ENCODE results near the gene GALNT2.

GALNT2 gene

DNA sequence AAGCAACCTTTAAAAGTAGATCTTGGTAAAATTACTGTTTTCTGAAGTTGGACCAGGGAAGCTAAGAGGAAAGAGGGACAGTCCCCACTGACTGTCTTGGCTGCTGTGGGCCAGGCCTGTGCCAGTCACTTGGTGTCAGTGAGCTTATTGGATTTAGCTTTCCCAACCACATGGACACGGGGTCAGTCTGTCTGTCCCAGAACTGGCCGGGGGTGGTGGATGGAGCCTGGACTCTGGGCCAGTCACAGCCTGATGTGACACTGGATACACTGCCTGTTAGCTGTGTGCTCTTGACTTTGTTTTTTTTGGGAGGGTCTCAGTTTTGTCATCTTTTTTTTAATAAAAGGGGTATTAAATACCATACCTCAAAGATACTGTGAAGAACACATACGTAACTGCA lies 96.7 kb downstream of the GALNT2 start:
- no peak for DNase-seq (ENCODE audit: low spot score)

DNA sequence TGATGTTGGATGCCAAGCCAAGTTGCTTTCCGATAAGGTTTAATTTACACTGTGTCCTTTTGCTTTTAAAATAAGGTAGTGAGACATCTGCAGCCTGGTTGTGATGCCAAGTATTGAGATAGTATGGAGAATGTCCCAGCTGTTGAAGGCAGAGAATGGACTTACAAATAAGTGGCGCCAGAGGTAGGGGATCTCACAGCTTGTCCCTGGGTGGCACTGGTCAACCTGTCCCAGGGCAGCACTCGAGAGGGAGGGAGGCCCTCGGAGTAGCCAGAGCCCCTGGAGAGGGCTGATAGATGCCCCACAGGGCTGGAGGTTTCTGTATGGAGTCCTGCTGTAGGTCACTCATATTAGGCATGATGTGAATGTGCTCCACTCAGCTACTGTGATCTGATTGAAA lies 98.5 kb downstream of the GALNT2 start:
- no peak for DNase-seq (ENCODE audit: low spot score)

DNA sequence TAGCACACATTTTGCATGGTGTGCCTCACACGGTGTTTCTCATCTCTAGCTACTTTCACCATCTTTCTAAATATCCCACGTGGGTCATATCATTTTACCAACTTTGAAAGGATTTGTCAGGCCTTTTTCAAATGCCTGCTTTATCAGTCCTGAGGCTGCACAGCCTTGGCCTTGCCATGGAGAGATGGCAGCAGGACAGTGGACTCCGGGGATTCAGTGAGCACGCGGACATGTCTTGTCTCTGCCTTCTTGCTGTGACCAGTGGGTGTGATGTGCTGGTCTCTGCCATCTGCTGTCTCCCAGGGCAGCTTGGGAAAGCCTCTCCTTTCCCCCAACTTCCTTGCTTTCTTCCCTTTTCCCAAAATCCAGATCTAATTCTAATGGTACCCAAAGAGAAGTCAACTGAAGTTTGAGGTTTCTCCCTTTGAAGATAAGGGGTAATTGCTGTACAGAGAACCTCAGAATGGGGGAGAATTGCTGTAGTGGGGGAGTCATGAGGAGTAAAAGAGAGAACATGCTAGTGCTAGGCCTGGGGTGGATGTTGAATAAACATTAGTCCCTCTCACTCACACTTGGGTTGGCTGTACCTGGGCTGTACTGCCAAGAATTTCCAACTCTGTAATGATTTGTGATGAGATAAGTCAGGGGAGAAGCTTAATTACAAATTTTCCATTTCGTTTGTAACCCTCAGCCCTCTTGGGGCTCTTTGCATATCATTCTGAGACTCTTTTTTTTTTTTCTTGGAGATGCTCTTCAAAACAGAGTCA lies 99.5 kb downstream of the GALNT2 start:
- peak; percentile 23 for DNase-seq (ENCODE audit: low spot score)

DNA sequence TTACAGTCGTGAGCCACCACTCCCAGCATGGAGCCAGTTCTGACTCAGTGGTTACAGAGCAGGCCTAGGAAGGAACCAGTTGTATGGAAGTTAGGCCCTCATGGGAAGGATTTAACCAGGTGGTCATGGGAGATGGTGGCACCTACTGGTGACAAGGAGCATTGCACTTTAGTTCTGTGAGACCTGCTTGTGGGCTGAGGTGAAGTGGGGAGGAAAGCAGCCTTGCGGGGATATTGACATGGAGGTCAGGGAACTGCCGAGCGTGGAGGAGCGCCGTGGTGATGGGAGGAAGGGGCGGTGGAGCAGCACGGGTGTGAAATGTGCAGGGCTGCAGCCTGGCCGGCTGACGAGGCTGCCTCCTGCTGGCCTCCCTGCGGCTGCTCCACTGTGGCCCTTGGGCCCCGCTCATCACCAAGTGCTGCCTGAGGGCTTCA lies 100.4 kb downstream of the GALNT2 start:
- DNase-seq (ENCODE audit: low spot score): peak; percentile 85

DNA sequence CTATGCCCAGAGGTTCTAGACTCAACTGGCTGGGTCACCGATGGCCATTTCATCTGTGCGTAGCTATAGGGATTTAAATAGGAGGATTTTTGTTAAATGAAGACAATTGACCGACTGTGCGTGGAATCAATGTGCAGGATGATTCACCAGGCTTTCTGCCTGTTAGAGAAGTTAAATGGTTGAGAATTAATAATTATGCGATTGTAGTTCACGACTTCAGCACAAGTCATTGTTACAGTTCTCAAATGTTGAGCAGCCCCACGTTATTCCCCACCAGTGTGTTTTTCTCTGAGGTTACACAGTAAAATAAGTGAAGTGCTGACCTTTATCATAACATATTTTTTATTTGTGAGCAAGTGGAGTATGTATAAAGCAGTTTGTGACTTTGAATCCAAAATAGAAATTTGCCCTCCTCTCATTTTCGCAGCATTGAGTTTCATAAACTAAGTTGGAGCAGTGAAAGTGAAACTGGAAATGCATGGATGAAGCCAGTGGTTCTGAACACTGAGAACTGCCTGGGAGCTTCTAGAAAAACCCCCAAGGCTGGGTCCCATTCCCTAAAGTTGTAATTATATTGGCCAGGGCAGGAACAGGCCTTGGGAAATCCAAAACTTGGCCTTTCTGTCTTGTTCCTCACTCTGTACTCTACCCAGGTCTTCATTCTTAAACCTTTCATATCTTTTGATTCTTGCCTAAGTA lies 102.6 kb downstream of the GALNT2 start:
- DNase-seq (ENCODE audit: low spot score): peak; percentile 58

DNA sequence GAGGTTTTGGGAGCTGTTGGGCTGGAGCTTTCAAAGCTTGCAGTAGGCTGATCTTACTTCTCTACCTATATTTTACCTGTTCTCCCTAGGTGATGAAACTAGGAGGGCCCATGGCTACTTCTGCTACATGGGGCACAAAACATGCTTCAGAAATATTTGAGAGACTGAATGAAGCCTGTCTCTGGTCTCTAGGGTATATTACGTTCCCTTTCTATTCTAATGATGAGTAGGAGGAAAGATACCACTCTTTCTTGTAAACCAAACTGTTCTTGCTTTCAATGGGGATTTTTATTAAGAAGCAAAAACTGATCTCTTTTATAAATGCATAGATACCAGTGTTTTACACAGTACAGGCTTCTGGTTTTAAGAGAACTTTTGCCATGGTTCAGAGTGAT lies 103.1 kb downstream of the GALNT2 start:
- DNase-seq (ENCODE audit: low spot score): no peak

DNA sequence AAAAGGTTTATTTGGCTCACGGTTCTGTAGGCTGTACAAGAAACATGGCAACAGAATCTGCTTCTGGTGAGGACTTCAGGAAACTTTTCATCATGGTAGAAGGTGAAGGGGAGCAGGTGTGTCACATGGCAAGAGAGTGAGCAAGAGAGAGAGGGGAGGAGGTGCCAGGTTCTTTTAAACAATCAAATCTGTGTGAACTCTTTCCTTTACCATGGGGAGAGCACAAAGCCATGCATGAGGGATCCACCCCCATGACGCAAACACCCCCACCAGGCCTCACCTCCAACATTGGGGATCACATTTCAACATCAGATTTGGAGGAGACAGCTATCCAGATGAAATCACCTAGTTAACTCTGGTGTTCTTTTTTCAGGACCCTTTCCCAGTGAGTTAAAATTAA lies 103.6 kb downstream of the GALNT2 start:
- DNase-seq (ENCODE audit: low spot score): no peak

DNA sequence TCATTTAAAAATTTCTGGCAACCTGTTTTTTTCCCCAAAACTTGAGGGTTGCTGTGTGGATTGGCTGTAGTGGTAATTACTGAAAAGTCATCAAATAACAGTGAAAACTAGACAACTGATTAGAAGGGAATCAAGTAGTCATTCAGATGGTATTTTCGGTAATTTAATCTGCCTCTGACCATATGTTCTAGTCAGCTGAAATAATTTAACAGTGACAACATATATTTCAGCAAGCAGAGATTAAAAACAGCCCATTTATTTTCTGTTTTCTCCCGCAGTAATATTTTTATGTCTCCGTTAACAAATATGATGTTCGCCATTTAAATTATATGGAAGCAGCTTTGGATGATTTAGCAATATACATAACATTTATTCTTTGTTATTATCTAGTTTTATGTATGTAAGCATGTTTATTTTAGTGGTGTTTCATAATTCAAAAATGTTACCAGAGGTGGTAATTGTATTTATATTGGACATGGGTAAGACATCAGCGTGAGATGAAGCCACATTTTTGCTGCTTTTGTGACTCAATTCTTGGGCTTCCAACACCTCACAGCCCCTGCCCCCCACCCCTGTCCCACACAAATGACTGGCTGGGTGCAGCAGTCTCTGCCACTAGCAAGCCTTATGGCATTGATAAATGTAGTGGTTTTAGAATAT lies 104.4 kb downstream of the GALNT2 start:
- no peak for DNase-seq (ENCODE audit: low spot score)

DNA sequence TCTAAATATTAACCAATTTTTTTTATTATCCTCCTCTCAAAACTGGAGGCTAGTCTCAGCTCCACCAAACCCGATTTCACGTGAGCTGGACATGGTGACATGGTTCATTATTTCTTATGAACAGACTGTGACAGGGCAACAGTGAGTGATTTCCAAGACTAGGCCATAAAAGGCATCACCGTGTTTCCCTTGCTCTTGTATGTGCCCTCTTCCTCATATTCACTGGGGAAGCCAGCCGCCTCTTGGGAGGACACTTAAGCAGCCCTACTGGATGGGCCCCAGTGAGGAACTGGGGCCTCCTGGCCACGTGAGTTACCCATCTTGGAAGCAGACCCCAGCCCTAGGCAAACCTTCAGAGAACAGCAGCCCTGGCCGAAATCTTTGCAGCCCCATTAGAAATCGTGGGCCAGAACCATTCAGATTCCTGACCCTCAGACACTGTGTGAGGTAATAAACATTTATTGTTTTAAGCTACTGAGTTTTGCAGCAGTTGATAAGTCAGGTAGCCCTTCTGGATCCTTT lies 105.0 kb downstream of the GALNT2 start:
- DNase-seq (ENCODE audit: low spot score): no peak

DNA sequence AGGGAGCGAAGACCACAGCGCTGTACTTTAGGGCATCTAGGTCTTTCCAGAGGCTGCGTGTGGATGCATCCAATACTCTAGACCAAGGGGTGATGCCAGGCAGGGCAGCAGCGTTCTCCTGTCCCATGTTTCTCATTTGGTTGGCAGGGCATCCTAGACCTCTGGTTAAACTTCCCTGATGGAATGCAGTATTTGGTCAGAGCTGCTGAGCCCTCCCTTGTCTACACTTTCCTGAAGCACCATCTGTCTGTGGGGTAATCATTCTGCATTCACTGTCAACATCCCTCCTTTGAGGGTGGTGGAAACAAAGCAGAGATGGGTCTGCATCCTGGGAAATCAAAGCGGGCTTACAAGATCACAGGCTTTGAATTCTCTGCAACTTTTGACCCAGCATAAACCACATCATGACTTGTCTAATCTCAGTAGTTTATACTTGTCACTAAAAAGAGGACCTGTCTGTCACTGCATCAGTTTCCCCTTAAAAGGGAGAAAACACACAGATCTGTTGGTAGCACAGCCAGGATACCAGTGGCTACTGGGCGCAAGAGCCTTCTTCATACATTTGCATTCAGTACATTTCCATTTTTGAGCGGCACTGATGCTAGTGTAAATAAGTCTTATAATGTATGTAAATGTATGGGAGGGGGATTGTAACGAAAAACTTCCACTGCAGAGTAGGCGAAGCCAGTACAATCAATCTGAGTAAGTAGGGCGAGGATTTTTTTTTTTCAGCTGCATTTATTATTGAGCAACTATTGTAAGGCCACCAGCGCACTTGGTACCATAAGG lies 106.3 kb downstream of the GALNT2 start:
- DNase-seq (ENCODE audit: low spot score): no peak

DNA sequence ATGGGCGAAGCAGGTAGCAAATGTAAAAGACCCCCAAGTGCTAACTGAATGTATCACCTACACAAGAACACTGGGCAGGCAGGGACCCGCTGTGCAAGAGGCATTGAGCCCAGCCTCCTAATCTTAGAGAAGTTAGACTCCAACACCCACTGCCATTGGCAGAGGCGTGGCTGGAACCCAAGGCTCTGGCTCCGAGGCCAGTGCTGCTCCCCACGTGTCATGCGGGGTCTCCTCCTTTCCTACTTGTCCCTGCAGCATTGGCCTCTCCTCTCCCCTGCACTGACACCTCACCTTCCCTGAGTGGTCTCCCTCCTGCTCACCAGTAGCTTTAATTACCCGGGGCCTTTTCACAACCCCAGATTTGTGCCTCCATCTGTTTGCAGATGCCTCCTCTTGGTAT lies 107.0 kb downstream of the GALNT2 start:
- DNase-seq (ENCODE audit: low spot score): no peak

DNA sequence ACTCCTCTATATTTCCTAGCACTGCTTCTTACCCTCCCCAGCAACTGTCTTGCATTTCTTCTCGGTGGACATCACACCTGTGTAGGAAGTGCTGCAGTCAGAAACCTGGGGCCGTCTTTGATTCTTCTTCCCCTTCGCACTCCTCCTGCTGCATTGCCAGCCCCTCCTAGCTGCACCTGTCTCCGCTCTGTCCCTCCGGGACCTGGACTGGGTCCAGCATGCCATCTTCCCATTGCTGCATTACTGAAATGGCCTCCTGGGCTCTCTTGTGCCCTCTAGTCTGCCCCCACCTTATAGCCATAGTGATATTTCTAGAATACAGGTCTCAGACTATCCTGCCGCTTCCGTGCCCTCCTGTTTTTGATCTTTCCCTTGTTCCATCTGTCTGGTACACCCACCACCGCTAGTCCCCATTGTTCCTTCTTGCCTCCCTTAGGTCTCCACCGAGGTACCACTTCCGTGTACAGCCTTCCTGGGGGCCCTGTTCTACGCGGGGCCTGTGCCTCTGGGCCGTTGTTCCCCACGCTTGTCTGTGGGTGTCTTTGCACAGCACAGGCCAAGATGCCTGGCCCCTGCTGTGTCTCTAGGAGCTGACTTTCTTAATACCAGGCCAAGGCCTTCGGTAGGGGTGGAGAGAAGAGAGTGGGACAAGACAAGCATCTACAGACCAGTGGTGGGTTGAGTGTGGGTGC lies 107.6 kb downstream of the GALNT2 start:
- DNase-seq (ENCODE audit: low spot score): no peak

DNA sequence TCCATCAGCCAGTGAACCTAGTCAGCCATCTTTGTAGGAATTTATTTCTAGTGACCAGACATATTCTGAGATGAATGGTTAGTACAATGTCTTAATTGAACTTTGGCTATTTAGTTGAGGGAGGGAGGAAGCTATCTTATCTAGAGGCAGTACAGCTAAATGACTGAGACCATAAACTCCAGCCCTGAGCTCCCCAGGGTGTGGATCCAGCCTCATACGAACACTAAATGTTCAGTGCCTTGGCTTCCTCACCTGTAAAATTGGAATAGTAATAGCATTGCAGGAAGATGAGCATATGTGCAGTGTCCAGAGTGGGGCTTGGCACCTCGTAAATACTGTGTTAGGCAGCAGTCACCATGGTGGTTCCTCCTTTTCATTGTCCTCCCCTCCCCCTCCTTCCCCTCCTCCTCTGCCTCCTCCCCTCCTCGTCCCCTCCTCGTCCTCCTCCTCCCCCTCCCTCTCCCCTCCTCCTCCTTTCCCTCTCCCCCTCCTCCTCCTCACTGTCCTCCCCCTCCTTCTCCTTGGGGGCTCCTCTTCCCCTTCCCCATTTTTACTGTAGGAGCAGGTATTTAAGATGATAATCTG lies 108.2 kb downstream of the GALNT2 start:
- peak; percentile 17 for DNase-seq (ENCODE audit: low spot score)

DNA sequence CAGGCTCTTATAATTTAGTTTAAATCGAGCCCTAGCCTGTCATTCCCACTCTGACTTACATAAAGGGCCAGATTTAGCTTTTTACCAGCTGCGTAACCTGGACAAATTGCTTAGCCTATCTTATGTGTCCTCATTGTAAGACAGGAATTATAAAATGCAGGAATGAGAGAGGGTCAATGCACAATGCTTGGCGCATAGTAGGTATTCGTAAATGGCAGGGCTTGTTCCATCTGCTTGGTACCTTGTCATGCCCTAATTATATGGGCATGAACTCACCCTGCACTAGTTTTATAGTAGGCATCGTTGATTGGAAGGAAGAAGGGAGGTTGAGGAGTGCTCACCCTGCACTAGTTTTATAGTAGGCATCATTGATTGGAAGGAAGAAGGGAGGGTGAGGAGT lies 108.8 kb downstream of the GALNT2 start:
- no peak for DNase-seq (ENCODE audit: low spot score)

DNA sequence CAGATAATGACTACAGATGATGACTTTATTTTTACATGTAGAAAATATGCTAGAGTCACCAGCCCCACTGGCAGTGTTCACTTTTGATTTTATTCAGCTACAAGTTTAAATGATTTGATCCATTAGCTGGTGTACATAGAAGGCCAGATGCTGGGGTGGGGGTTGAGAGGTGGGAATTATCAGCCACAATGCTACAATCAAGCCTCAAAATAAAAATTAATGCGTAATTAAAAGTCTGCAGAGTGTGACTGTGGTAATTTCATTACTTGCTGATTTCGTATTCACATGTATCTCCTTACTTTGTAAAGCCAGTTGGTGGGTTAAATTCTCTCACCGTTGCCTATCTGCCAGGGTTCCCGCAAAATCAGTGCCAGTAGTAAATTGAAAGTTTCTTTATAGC lies 109.3 kb downstream of the GALNT2 start:
- no peak for DNase-seq (ENCODE audit: low spot score)

DNA sequence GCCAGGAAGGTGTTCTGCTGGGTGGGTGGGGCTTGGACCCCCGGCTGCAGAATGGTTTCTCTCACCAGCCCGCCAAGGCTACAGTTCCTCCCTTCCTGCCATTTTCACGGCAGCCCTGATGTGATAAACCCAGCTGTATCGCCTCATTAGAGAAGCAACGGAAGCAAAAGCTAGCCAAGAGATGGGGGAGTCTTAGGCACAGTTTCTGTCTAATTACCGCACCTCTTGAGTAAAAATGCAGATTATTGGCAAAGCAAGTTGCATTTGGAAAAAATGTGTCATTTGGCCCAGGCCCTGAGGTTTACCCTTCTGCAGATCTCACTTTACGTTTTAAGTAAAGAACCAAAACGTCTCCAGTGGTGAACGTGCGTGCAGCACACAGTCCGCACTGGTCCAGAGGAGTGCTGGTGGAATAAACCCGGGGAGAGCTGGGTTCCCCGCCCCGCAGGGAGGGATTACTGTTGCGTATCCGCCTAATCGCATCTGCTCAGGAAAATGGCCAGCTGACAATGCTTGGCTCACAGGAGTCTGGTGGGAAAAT lies 109.9 kb downstream of the GALNT2 start:
- no peak for DNase-seq (ENCODE audit: low spot score)

DNA sequence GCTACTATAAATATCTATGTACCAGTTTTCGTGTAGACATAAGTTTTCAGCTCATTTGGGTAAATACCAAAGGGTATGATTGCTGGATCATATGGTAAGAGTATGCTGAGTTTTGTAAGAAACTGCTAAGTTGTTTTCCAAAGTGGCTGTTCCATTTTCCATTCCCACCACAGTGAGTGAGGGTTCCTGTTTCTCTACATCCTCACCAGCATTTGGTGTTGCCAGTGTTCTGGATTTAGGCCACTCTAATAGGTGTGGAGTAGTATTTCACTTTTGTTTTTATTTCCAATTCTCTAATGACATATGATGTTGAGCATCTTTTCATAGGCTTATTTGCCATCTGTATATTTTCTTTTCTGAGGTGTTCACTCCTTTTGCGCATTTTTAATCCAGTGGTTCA lies 112.2 kb downstream of the GALNT2 start:
- no peak for DNase-seq (ENCODE audit: low spot score)

DNA sequence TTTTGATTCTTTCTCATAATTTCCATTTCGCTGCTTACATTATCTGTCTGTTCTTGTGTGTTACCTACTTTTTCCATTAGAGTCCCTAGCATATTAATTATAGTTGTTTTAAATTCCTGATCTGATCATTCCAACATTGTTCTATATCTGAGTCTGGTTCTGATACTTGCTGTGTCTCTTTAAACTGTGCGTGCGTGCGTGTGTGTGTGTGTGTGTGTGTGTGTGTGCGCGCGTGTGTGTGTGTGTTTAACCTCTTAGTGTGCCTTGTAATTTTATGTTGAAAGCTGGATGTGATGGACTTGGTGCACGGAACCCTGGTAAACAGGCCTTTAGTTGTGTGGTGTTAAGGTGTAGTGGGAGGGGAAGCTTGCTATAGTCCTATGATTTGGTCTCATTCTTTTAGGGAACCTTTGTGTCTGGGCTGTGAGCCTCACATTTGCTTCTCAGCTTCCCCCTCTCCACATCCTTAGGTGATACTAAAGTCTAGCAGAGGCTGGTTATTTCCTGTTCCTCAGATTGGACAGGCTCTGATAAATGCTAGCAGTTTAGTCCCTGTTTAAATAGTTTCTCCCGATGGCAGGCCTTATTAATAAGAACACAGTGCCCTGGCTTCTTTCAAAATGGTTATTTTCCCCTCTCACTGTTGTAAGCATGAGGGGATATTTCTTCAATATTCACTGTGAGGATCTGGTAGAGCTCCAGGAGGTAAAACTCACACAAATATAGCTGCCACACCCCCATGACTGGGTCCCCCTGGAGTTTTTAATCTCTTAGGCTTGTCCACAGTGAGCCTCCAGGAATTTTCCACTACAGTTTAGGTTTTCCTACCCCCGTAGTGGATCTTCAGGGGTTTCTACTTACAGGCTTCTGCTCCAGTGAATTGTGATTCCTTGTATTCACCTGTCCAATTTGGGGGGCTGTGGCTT lies 118.3 kb downstream of the GALNT2 start:
- no peak for DNase-seq (ENCODE audit: low spot score)

DNA sequence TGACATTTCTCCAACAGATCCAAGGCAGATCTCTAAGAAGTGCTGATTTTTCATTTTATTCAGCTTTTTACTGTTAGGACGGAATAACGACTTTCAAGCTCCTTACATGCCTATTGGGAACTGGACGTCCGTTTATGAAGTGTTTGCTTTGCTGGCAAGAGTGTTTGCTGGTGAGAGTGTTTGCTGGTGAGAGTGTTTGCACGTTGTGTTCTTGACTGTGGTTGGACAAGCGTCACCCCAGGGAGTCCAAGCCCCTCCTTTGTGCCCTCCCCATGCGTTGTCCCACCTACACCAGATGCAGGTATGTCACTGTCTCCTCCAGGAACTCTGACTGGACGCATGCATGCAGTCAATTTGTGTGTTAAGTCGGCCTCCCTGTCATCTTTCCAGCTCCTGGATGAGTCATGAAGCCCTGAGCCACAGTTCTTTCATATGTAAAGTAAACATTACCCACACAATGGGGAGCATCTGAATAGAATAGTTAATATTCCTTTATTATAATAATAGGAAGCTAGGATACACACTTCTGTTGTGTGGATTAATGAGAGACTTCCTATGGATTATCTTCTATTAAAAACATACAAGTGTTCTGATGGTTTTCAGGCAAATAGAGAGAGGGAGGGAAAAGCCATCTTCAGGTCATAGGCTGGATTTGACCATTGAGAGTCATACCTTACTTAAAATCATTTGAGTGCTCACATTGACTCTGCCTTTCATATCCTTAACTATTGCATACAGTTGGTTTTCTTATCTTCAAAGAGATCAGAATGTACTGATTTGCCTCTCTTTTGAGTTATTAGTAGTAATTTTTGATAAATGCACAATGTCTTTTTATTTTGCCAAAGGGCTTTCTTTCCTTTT lies 119.2 kb downstream of the GALNT2 start:
- DNase-seq (ENCODE audit: low spot score): no peak

Data from hematopoietic multipotent progenitor cell treated with erythropoietin and hydrocortisone succinate and interleukin-3 and kit ligand, for 15 days (in vitro differentiated cells).